Hippocampal formation (tissue), 2 donors: ENCODE measurements around the gene KREMEN1.

Source experiments
- DNase-seq, 2 donors: peaks; one replicate each; lab custom pipeline; 2025; lab: John Stamatoyannopoulos, UW

KREMEN1 gene

DNA sequence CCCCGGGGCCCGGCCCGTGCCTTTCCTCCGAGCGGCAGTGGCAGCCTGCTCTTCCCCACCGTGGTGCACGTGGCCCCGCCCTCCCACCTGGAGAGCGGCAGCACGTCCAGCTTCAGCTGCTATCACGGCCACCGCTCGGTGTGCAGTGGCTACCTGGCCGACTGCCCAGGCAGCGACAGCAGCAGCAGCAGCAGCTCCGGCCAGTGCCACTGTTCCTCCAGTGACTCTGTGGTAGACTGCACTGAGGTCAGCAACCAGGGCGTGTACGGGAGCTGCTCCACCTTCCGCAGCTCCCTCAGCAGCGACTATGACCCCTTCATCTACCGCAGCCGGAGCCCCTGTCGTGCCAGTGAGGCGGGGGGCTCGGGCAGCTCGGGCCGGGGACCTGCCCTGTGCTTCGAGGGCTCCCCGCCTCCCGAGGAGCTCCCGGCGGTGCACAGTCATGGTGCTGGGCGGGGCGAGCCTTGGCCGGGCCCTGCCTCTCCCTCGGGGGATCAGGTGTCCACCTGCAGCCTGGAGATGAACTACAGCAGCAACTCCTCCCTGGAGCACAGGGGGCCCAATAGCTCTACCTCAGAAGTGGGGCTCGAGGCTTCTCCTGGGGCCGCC, 23.1 kb upstream of the KREMEN1 start:
- DNase-seq = no peak

GRCh38 chr22:29050457-29050856, 22.4 kb upstream of the KREMEN1 start:
- no peak for DNase-seq

DNA sequence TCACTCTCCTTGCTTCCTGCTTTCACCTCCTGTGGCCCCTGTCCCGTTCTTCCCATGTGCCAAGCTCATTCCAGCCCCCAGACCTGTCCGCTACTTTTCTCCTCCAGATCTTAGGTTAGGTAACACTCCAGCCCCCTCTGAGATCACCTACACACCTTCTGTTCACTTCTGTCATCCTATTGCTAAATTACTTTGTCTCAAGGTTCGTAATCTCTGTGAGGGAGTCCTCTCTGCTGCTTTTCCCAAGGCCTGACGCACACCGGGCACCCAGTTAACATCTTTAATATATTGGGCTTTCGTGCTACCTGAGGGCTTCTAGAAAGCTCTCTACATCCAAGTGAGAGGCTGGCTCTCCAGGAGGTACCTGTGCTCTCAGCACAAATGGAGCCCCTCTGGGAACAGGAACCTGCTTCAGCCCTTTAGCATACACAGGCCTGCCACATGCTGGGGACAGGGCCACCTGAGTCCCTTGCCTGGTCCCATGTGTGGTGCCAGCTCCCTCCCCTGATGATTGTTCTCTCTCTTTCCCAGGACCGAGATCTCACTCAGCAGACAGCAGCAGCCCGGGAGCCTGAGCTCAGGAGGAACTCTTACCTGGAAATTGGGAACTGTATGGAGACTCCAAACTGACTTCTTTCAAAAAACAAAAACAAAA, 19.7 kb upstream of the KREMEN1 start:
- no peak for DNase-seq

DNA sequence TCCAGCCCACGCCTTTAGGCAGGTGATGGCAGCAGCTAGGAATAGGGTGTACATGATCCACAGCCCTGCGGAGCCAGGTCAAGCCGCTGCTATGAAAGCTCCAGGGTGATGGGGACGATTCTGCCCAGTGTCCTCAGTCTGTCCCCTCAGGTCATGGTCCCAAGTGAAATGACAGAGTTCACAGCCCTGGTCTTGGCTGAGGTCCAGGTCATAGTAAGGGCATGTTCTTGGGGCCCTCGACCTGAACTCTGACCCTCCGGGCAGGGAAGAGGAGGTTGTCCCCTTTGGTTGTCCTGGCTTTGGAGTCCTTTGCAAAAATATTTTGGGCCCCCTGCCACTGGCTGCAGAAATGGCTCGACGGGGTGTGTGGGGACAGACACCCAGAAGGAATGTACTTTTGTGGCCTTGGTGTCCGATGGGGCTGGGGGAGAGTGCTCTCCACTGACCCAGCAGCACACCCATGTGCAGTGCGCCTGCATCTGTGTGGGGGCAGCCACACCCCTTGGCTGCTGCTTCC, 18.5 kb upstream of the KREMEN1 start:
- no peak for DNase-seq

- no peak for DNase-seq
Observed at GRCh38 chr22:29055192-29055830, 17.5 kb upstream of the KREMEN1 start.

DNA sequence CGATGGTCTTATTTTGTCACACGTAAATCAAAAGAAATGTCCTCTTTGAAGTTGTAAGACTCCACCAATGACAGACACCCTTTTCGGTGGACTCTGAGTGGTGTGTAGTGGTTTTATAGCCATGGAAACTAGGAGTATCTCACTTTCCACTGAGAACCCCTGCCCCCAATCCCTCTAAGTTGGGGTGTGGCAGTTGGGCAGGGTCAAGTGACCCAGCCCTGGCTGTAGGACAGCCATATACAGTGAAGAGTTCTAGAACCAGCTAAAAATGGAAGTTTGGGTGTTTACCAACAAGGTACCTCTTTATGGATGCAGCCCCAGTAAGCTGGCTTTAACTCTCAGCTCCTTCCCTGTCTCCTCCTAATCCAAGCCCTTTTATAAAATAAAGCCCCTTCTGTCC, 16.4 kb upstream of the KREMEN1 start:
- DNase-seq = no peak

DNA sequence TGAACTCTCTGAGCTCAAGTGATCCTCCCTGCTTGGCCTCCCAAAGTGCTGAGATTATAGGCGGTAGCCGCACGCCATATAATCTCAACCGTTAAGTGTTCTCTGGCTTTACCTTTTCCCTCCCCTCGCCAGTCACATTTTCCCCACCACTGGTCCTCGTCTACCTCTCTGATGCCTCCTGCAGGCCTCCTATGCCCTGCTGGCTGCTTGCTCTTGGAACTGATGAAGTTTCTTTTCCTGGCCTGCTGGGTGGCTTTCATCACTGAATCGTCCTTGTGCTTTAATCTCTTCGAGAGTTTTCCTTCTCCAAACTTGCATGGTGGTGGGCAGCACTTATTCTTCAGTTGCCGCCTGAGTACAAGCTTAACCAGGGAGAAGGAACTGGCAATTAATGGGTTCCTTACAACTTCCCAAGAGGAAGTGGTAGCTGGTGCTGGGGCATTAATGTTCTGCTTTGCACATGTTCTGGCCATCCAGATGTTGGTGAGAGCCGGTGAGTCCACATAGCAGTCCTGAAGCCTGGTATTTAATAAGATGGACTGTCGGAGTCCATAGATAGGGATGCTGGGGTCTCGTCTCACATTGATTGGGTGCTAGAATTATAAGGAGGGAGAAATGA, 12.5 kb upstream of the KREMEN1 start:
- no peak for DNase-seq

GRCh38 chr22:29060931-29061330, 11.9 kb upstream of the KREMEN1 start:
- DNase-seq = no peak

DNA sequence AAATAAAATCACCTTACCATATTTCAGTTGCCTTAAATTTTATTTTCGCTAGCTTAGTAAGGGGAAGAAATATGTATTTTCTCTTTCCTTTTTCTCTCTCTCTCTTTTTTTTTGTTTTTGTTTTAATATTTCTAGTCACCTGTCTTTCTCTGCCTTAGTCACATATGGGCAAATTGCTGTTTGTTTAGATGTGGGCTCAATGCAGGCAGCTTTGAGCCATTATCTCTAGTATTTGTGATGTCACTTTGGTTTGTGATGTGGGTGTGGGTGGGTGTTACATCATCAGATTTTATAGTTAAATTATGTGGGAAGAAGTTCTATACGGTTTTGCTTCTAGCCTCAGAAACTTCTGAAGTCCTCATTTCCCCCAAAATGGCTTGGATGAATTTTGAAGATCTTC, 11.1 kb upstream of the KREMEN1 start, which contains the start of gene C22orf31:
C22orf31 (minus strand) TSS at position 59 of the 400 bp plus-strand sequence; CDS start at position 20, 39 bp downstream.
- DNase-seq = no peak

DNA sequence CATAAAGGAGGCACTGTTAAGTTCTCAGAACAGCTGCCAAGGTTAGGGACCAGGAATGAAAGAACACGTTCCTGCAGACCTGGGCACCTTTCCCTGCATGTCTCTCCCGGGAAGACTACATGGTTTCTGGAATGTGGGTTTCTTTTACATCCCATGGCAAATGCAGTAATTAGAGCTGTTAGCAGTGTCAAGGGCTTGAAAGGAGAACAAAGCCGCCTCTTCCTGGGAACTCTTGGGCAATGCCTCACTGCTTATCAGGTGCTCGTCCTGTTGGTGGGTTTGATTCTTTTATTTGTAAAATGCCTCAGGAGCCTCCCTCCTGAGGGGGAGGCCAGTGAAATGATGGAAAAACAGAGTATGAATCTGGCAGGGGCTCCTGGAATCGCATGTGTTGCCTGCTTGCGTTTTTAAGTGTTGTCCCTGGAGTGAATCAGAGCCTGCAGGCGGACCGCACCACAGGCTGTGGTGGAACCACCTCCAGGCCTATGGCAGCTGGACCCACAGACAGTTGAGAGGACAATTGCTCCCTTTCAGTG, 10.5 kb upstream of the KREMEN1 start:
- no peak for DNase-seq

- no peak for DNase-seq
Observed at GRCh38 chr22:29065468-29066190, 7.2 kb upstream of the KREMEN1 start.

- DNase-seq = no peak
Observed at GRCh38 chr22:29069463-29069862, 3.4 kb upstream of the KREMEN1 start.

- no peak for DNase-seq
Observed at GRCh38 chr22:29070490-29070889, 2.3 kb upstream of the KREMEN1 start.

GRCh38 chr22:29071261-29072045, 1.4 kb upstream of the KREMEN1 start:
- no peak for DNase-seq

GRCh38 chr22:29072193-29072978, 449 bp upstream of the KREMEN1 start:
- peak; percentile 50 to 68 for DNase-seq

- peak in 1 of 2 donors; percentile 6 for DNase-seq
Observed at GRCh38 chr22:29073618-29074275, 912 bp downstream of the KREMEN1 start.

GRCh38 chr22:29074276-29074772, 1.5 kb downstream of the KREMEN1 start:
- DNase-seq = no peak

GRCh38 chr22:29078036-29078868, 5.4 kb downstream of the KREMEN1 start:
- no peak for DNase-seq
